GM10248 (cell line): ENCODE measurements around the gene DDX1.

Experiments
- CTCF ChIA-PET: fragments of 300-600 bp; sonication (Branson Sonifier 250); formaldehyde crosslinking; extraction: SDS; loops from one replicate; lab custom pipeline; 2021; ENCODE audit warnings: antibody characterized with exemption; lab: Yijun Ruan, JAX
- POLR2A ChIA-PET: fragments of 350-650 bp; sonication (Branson Sonifier 250); formaldehyde crosslinking; extraction: SDS; loops from one replicate; lab custom pipeline; 2020; ENCODE audit warnings: antibody characterized with exemption; lab: Yijun Ruan, JAX
- DNase-seq: peaks from one replicate; pipeline ENCODE4 v3.0.0; 2012; ENCODE audit errors: extremely low spot score
- TF ChIP-seq, protein P1 (sequence below): IDR thresholded peaks from 2 replicates; pipeline ENCODE4 v1.5.1; 2012; ENCODE audit warnings: mild to moderate bottlenecking, low read depth; ENCODE audit errors: extremely low read depth, missing control alignments, control extremely low read depth

Gene DDX1

DNA sequence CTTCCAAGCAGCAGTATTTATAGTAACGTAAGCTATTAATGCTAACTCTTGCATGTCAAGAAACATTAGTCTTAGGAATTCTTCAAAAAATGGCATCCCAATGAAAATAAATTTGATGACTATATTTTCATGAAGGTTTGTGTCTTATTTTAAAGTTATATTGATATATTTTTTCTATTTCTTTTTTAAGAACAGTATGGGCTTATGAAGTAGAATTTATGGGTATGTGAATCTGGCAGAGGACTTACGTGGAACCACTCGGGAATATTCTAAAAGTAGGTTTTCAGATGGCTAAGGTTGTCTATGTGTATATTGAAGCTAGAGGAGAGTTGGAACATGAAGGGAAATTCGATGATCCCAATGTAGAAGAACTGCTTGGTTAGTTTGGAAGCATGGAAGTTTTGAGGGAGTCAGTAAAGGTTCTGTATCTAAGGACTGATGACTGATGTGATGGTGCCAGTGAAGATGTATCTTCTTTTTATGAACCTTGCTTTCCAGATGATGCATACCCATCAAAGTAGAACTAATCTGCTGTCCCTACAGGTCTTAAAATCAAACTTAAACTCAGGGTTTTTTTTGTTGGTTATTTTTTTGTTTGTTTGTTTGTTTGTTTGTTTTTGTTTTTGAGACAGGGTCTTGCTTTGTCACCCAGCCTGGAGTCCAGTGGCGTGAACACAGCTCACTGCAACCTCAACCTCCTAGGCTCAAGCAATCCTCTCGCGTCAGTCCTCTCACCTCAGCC lies 39.5 kb downstream of the DDX1 start:
- CTCF ChIA-PET = interaction anchor here (0.8 to 2.0 kb wide), 3 partner anchors 11 to 14 kb away, joined by 3 to 4 read pairs (median 4); no protein-coding TSS in a partner anchor
- TF ChIP-seq, protein P1, sequence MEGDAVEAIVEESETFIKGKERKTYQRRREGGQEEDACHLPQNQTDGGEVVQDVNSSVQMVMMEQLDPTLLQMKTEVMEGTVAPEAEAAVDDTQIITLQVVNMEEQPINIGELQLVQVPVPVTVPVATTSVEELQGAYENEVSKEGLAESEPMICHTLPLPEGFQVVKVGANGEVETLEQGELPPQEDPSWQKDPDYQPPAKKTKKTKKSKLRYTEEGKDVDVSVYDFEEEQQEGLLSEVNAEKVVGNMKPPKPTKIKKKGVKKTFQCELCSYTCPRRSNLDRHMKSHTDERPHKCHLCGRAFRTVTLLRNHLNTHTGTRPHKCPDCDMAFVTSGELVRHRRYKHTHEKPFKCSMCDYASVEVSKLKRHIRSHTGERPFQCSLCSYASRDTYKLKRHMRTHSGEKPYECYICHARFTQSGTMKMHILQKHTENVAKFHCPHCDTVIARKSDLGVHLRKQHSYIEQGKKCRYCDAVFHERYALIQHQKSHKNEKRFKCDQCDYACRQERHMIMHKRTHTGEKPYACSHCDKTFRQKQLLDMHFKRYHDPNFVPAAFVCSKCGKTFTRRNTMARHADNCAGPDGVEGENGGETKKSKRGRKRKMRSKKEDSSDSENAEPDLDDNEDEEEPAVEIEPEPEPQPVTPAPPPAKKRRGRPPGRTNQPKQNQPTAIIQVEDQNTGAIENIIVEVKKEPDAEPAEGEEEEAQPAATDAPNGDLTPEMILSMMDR = no peak
- POLR2A ChIA-PET = no interaction called here
- DNase-seq = no peak

DNA sequence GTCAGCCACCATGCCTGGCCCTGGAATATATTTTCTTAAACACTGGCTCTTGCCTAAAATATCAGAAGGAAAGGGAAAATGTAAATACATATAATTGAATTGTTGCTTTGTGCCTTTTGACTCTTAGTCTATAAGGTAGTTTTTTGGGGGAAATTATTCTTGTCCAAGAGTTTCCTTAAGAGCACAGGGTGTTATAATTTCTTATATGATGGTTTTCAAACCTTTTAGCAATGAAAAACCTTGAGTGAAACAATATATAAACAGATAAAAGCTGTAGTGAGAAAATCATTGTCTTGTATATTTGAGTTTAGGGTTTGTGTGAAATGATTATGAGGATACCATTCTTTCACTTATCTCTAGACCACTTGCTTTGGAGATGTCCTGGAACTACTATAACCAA lies 40.2 kb downstream of the DDX1 start:
- TF ChIP-seq, protein P1 = no peak
- no peak for DNase-seq
- POLR2A ChIA-PET = no interaction called here
- CTCF ChIA-PET = interaction anchor here (1.6 to 2.0 kb wide), 2 partner anchors 11 to 977 kb away, joined by 4 to 8 read pairs; no protein-coding TSS in a partner anchor

- ChIA-PET POLR2A (no interaction called here), CTCF (interaction anchor here (1.0 to 1.6 kb wide), 3 partner anchors 306 to 975 kb away, joined by 4 to 8 read pairs (median 5); no protein-coding TSS in a partner anchor)
- DNase-seq = no peak
Observed at GRCh38 chr2:15633043-15633970, 41.6 kb downstream of the DDX1 start.

DNA sequence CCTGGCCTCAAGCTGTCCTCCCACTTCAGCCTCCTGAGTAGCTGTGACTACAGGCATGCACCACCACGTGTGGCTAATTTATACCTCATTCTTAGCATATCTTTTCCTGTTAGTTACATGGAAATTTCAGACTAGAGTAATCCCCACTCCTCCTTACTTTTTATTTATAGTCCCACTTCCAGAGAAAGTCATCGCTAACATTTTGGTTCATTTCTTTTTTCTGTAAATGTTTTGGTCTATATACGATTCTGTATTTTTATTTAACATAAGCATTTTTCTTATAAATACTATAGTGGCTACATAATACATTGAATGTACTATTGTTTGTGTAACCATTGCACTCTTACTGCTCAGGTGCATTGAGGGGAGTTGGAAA lies 42.3 kb downstream of the DDX1 start:
- ChIA-PET POLR2A (no interaction called here), CTCF (interaction anchor here (1.0 to 1.4 kb wide), 2 partner anchors 306 to 975 kb away, joined by 4 to 5 read pairs; no protein-coding TSS in a partner anchor)
- TF ChIP-seq, protein P1 = no peak
- no peak for DNase-seq

More at GRCh38 chr2:15633043-15633970, 41.6 kb downstream of the DDX1 start:
- TF ChIP-seq, protein P1 = no peak

DNA sequence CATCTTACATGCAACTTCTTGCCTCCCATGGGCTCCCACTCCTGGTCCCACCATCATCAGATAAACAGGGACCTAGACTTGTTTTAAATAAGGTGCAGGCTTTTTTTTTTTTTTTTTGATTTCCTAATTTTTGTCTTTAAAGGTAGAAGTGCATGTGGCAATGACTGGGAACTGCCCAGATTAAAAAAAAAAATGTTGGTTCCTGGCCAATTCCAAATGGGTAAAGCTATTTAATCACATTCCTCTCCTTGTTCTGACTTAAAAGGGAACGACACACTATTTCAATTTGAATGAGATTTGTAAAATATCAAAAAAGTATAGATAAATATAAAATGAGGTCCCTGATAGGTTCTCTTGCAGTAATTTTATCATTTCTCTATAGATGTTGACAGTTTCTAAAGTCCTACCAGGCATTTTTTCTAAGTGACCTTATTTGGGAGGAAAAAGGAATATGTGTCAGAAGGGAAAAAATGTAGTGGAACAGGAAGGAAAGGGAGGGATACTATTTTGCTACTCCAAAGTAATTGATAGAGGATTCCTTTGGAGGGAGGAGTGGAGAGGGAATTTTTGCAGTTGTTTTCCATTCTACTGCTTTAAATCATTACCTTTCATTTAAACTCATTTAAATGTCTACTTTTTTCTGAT lies 43.3 kb downstream of the DDX1 start:
- ChIA-PET CTCF (interaction anchor here (0.8 to 1.0 kb wide), 3 partner anchors 10 to 974 kb away, joined by 3 to 5 read pairs (median 3); no protein-coding TSS in a partner anchor), POLR2A (interaction anchor here (0.7 kb wide), 1 partner anchor 647 kb away, joined by 4 read pairs; no protein-coding TSS in a partner anchor)

More for the DNA sequence above, 43.3 kb downstream of the DDX1 start:
- DNase-seq = no peak
- TF ChIP-seq, protein P1 = no peak
